GM12875 (cell line): ENCODE data around the gene PGBD5.

Experiments
- H3K4me3 ChIP-seq: one replicate; pipeline ENCODE4 v1.5.1; 2011; ENCODE audit warnings: low read depth, low read length, control low read depth
- CTCF ChIP-seq: IDR thresholded peaks from 2 replicates; pipeline ENCODE4 v1.5.1; 2011; ENCODE audit warnings: low read depth, mild to moderate bottlenecking, control low read depth, inconsistent platforms, low read length, moderate library complexity, borderline replicate concordance; ENCODE audit not compliant: insufficient read depth

The PGBD5 gene

DNA sequence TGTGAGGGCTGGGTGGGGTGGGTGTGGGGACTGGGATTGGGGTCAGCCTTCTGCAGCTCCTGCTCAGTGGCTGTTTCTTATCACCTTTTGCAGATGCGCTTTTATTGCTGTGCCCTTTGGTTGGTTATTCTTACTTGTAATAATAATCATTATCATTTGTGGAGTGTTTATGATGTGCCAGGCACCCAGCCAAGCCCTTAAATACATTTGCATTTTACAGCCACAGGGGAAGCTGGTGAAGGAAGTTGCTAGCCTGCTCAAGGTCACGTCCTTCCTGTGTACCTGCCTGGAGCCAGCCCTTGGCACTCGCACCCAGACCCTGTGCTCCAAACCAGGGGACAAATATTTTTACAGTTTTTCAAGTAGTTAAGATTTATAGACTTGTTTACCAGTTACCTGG, 144.0 kb downstream of the PGBD5 start:
- TF ChIP-seq CTCF = no peak
- no peak overlapping the region for H3K4me3 ChIP-seq

DNA sequence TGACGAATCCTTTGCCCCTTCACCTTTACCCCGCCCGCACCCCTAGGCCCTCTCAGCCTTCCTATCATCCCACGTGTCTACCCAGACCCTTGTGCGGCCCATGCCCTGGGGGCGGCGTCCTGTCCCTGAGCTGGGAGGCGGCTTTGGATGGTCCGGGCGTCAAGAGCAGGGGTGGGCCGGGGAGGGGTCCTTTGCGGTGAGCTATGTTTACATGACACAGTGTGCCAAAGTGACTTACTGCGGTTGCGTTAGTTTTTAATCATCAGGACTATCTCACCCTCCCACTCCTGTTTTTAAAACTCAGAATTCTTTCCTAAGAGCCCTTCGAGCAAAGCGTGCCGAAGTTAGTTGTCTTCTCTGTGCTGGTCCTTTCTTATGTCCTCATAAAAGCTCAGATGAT, 144.6 kb downstream of the PGBD5 start:
- TF ChIP-seq CTCF = no peak

GRCh38 chr1:230280906-230281413, 145.2 kb downstream of the PGBD5 start:
- no peak overlapping the region for H3K4me3 ChIP-seq
- no peak for TF ChIP-seq CTCF

More for the DNA sequence above, 144.6 kb downstream of the PGBD5 start:
- no peak overlapping the region for H3K4me3 ChIP-seq

GRCh38 chr1:230280054-230280795, 145.9 kb downstream of the PGBD5 start:
- no peak for TF ChIP-seq CTCF
- no peak overlapping the region for H3K4me3 ChIP-seq

DNA sequence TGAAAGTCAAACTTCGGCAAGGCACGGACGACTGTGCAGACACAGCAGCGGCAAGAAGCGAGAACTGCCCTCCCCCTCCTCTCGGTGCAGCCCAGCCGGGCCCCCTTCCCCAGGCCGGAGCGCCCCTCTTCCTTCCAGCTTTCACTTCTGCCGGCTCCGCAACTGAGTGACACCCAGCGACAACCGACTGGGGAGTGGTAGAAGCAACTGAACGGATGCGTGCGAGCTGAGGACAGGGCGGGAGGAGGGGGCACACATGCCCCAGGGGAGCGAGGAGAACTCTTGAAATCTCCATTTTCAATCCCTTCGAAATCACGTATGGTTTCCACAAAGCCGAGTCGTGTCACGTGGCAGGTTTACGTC, 146.6 kb downstream of the PGBD5 start:
- H3K4me3 ChIP-seq = no peak overlapping the region
- no peak for TF ChIP-seq CTCF

GRCh38 chr1:230278871-230279582, 147.1 kb downstream of the PGBD5 start:
- TF ChIP-seq CTCF = no peak

DNA sequence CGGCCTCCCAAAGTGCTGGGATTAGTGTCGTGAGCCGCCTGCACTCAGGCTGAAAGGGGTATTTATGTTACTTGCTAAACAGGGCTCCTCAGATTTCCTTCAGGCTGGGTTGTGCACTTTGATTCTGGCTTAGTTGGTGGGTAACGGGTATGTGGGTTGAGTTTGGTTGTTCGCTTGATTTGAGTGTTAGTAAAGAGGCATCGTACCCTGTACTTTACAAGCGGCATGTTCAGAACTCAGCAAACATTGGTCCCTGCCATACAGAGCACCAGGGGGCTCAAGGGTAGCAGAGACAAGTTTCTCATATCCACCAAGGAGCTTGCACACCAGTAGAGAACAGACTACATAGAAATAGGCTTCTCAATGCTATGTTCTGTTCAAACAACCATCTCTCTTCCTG, 147.8 kb downstream of the PGBD5 start:
- no peak for TF ChIP-seq CTCF
- H3K4me3 ChIP-seq = no peak overlapping the region

More at GRCh38 chr1:230278871-230279582, 147.1 kb downstream of the PGBD5 start:
- no peak overlapping the region for H3K4me3 ChIP-seq
